GM19043 (cell line): ENCODE data around the gene GPR153.

Experiments
- ATAC-seq: cut with Tn5 transposase; IDR thresholded peaks from one replicate; pipeline ENCODE4 v1.9.1; 2021; ENCODE audit warnings: low read depth; ENCODE audit not compliant: unreplicated experiment

Gene GPR153

GRCh38 chr1:6207075-6207885 is 53.6 kb downstream of the GPR153 start:
- ATAC-seq, result no peak

DNA sequence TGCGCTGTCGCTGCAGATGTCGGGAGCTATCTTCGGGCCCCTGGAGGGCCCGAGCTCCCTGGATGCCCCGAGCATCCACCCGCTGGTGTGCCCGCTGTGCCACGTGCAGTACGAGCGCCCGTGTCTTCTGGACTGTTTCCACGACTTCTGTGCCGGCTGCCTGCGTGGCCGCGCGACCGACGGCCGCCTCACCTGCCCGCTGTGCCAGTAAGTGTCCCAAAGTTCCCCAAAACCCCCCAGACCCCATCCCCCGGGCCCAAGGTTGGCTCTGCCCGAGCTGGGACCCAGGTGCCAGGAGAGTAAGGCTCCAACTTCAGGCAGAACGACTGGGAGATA is 54.4 kb downstream of the GPR153 start:
- no peak for ATAC-seq

DNA sequence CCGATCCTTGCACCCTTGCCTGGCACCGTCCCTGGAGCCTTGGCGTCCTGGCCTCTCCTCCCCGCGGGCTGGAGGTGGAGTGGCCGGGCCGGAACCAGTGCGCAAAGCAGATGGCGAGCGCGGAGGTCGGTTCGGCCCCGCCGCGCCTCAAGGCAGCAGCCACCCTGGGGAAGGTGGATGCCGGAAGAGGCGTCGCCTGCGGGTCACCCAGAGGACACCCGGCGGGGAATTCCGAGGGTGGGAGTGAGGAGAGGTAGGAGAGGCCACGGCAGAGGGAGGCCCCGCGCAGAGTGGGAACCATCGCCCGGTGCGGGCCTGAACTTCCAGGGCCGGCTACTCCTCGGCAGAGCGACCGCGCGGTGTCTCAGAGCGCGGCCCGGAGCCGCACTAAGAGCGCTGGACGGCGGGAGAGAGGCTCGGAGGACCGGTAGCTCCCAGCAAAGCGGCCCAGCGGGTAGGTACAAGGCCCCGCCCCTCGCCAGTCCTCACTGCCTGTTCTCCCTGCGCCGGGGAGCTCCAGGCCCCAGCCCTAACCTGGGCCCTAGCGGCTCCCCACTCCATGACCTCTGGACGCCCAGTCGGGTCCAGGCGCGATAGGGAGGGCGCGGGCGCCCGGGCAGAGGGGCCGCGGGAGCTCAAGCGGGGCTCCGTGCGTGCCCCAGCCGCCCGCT is 54.9 kb downstream of the GPR153 start, which contains the start of gene RNF207:
Gene RNF207 (plus strand): TSS at position 271 of the 671 bp plus-strand sequence. CDS start 417 bp downstream, outside the sequence.
- peak; percentile 41 for ATAC-seq

GRCh38 chr1:6202256-6202655 is 58.6 kb downstream of the GPR153 start:
- ATAC-seq, result no peak

DNA sequence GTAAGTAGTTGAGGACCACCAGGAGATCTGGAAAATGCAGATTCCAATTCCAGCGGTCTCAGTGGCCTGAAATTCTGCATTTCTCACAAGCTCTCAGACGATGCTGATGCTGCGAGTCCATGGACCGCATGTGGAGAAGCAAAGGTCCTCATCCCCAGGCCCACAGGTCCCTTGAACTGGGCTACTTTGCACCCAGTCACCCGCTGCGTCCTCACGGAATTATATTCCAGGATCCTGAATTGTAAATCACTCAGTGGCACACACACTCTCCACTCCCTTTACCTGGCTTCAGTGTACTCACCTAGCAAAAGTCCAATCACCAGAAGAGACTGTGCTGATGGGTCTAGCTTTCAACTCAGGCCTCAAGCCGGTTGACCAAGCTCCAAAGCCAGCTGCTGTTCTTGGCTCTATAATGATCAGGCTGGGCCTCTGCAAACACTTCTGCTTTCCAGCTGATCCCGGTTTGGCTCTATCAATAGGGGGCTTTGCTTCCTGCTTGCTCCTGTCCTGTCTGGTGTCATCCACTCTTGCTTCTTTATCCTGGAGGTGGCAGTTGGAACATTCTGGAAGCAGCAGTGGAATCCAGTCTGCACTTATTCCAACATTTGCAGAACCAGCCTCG is 60.6 kb downstream of the GPR153 start:
- no peak for ATAC-seq

- ATAC-seq, result peak; percentile 92
These were observed 61.4 kb downstream of the GPR153 start, which contains the start of gene RPL22 for GRCh38 chr1:6199298-6200187. Gene RPL22, minus strand, starts transcription at chr1:6199595. Its CDS starts 22 bp downstream, at chr1:6199573.

DNA sequence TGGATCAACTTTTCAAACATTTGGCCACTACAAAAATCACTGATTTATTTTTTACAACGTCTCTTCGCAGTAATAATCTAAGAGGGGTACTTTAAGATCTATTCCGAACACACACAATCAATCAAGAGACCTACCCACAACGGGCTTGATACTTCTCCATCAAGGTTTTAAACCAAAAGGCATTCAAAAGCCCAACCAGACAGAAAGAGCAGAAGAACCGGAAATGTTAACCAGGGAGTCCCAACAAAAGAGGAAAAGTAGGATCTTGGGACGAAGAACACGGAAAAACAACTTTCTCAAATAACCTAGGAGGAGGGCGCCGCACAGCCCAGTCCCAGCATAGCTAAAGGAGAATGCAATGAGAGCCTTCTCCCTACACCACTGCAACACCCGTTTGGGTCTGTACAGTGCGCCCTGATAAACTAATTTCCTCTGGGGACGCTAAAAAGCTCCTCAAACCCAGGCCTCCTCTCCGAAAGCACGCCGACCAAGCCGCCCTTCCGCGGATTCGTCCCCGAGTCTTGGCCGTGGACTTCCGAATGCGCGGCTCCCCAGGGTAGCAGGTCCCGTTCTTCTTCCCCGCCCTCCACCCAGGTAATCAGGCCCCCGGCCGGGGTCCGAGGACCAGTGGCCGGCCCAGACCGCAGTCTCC is 62.1 kb downstream of the GPR153 start:
- no peak for ATAC-seq

- ATAC-seq, result no peak
These were observed 63.0 kb downstream of the GPR153 start for GRCh38 chr1:6197746-6198427.
